ENCODE measurements around the gene NIBAN1. TPM values are rescaled to one million over a fixed set of nuclear protein-coding genes. Genes with fewer than 3 reads are reported as not detected.

The NIBAN1 gene
- total and polyA plus RNA-seq, 2 of the 8 experiments (the other 6 are each of a cell fraction or from before 2014, with no cell fraction given): 5.7 to 15.2 TPM

DNA sequence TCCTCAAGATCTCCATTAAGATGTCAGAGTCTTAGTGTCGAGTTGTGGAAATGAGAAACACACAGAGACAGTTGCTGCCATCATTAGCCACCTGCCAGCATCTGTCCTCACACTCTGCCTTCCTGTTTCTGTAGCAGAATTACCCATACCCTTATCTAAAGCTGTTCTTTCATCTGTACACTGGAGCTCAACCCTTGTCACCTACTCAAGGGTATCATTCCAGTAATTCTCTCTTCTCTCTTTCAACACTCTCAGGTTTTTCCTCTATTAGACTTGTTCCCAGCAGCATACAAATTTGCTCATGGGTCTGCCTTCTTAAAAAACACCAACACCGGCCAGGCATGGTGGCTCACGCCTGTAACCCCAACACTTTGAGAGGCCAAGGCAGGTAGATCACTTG, 43.7 kb upstream of the NIBAN1 start:
- no peak overlapping the region for H3K27ac ChIP-seq (ENCODE audit: low read depth, low read length)
- no peak overlapping the region for H4K91ac ChIP-seq (replicated peaks; ENCODE audit: insufficient read length, low read length)
- no peak for FAIRE-seq
- no peak overlapping the region for H2BK15ac ChIP-seq (ENCODE audit: low read length)
- H3K23ac ChIP-seq (ENCODE audit: insufficient read length): no peak overlapping the region
- no peak overlapping the region for H3K56ac ChIP-seq (replicated peaks; ENCODE audit: insufficient read length, low read depth, low read length)
- H3K14ac ChIP-seq (ENCODE audit: insufficient read length): no peak overlapping the region
- no peak overlapping the region for H2BK120ac ChIP-seq (replicated peaks; ENCODE audit: low read depth, low read length)
- H3K23me2 ChIP-seq (ENCODE audit: low read depth, low read length): no peaks in the 10 kb centered on the region
- no peak overlapping the region for H3K4ac ChIP-seq (replicated peaks; ENCODE audit: insufficient read length, low read depth, low read length)
- 83% methylated on average over 3 of the region's 3 CpGs; no CpG with 5 or more reads in 1 of the 2 experiments for WGBS, 2 experiments (ENCODE audit: extremely low coverage in 1 of 2, insufficient coverage in 1 of 2, insufficient read length in 1 of 2, insufficient replicate concordance in 2 of 2, low coverage in 1 of 2, low lambda C conversion rate in 2 of 2, missing lambda C conversion rate in 1 of 2)
- H2BK12ac ChIP-seq (ENCODE audit: low read depth, low read length): no peak overlapping the region
- no peak overlapping the region for H4K5ac ChIP-seq (ENCODE audit: insufficient read length, low read depth, low read length)
- H3K36me3 ChIP-seq (ENCODE audit: control insufficient read depth in 2 of 4, insufficient read depth in 4 of 4, low read length in 3 of 4): no peaks in the 10 kb centered on the region
- no peaks in the 10 kb centered on the region for H3K79me1 ChIP-seq (ENCODE audit: low read depth, low read length)
- no peak overlapping the region for H4K8ac ChIP-seq (ENCODE audit: extremely low read depth, insufficient read depth, low read length)
- no peak overlapping the region for H2BK5ac ChIP-seq (ENCODE audit: low read depth, low read length)
- no peak overlapping the region for H3K18ac ChIP-seq (ENCODE audit: extremely low read depth, low read length)
- H2AK5ac ChIP-seq (ENCODE audit: low read depth, low read length): no peak overlapping the region
- H4K20me1 ChIP-seq (replicated peaks in 1 of 2; ENCODE audit: control insufficient read depth in 1 of 2, insufficient read depth in 2 of 2, low read length in 2 of 2): no peaks in the 10 kb centered on the region
- no peak overlapping the region for H3K4me2 ChIP-seq (ENCODE audit: insufficient read depth in 1 of 2, low read depth in 2 of 2, low read length in 2 of 2)
- no peak overlapping the region for H3K4me3 ChIP-seq (ENCODE audit: extremely low read depth in 1 of 4, insufficient read depth in 2 of 4, low read depth in 3 of 4, low read length in 4 of 4)
- H3K27me3 ChIP-seq (replicated peaks in 1 of 4; ENCODE audit: control insufficient read depth in 3 of 4, extremely low read depth in 1 of 4, insufficient read depth in 3 of 4, low read length in 3 of 4): peaks cover 0 to 1% (median 0%) of the 10 kb centered on the region in 4 experiments; a peak in 1 of 7 replicates
- no peaks in the 10 kb centered on the region for H3K79me2 ChIP-seq (ENCODE audit: control insufficient read depth in 1 of 2, insufficient read depth in 2 of 2, low read length in 2 of 2)
- no peak overlapping the region for H3K9ac ChIP-seq (replicated peaks in 1 of 4; ENCODE audit: extremely low read depth in 1 of 4, low read depth in 3 of 4, low read length in 3 of 4)
- H2AFZ ChIP-seq (ENCODE audit: low read length): no peak overlapping the region
- no peak overlapping the region for H2BK20ac ChIP-seq (ENCODE audit: low read length)
- POLR2A ChIA-PET (ENCODE audit: partially characterized antibody): no interaction called here
- CTCF ChIA-PET (ENCODE audit: partially characterized antibody): interaction anchor here (1.0 to 1.6 kb wide), 2 partner anchors 10 to 213 kb away, joined by 3 to 4 read pairs; no protein-coding TSS in a partner anchor
- no peak for DNase-seq (ENCODE audit: low read depth in 1 of 2, low spot score in 2 of 2)
- H3K4me1 ChIP-seq (replicated peaks in 1 of 4; ENCODE audit: control insufficient read depth in 3 of 4, insufficient read depth in 4 of 4, low read length in 3 of 4): no peaks in the 10 kb centered on the region
- H3K9me3 ChIP-seq (ENCODE audit: insufficient read depth in 2 of 2, low read depth in 1 of 2, low read length in 1 of 2): no peaks in the 10 kb centered on the region
- no peak for TF ChIP-seq EP300 (IDR thresholded peaks at IDR 0.05; ENCODE audit: borderline replicate concordance in 1 of 2, low read depth in 2 of 2, low read length in 2 of 2)
- no peak for TF ChIP-seq SRF (IDR thresholded peaks at IDR 0.05; ENCODE audit: low read depth, low read length)
- TF ChIP-seq SIRT6 (IDR thresholded peaks at IDR 0.05; ENCODE audit: low read length): no peak
- no peak for TF ChIP-seq SP2 (IDR thresholded peaks at IDR 0.05; ENCODE audit: low read length)
